HL-60 (cell line): ENCODE results near the gene POMC.

ENCODE experiments used
- DNase-seq, 2 experiments: peaks; one replicate each; pipeline ENCODE4 v3.0.0-alpha.2; 2010 to 2020; ENCODE audit warnings: low read depth in 1 of 2, low spot score in 1 of 2
- H3K27ac ChIP-seq: fragments of 250-450 bp; sonication (Bioruptor Pico); replicated peaks from 2 replicates; pipeline ENCODE4 v1.5.1; 2020; ENCODE audit warnings: mild to moderate bottlenecking, moderate library complexity
- H3K27me3 ChIP-seq: fragments of 250-450 bp; sonication (Bioruptor Pico); 2 replicates; pipeline ENCODE4 v1.5.1; 2021; ENCODE audit warnings: mild to moderate bottlenecking, moderate library complexity; ENCODE audit not compliant: insufficient read depth, poor library complexity, severe bottlenecking
- H3K4me3 ChIP-seq: replicated peaks from 2 replicates; pipeline ENCODE4 v1.5.1; 2011; ENCODE audit warnings: mild to moderate bottlenecking, control low read depth, low read length; ENCODE audit not compliant: insufficient read depth
- GABPA ChIP-seq: IDR thresholded peaks from 2 replicates; pipeline ENCODE4 v1.6.1; 2012; ENCODE audit warnings: low read depth
- POLR2AphosphoS5 ChIP-seq: IDR thresholded peaks from 2 replicates; pipeline ENCODE4 v1.6.1; 2012; ENCODE audit warnings: low read depth
- SPI1 ChIP-seq: IDR thresholded peaks from 2 replicates; pipeline ENCODE4 v1.6.1; 2012; ENCODE audit warnings: low read depth, mild to moderate bottlenecking, borderline replicate concordance
- TF ChIP-seq, protein P1 (sequence below): IDR thresholded peaks from 2 replicates; pipeline ENCODE4 v1.6.1; 2012; ENCODE audit warnings: low read depth; ENCODE audit not compliant: insufficient replicate concordance
- TF ChIP-seq, protein P2 (sequence below): IDR thresholded peaks from one replicate; pipeline ENCODE4 v1.5.1; 2011; ENCODE audit warnings: low read length, control low read depth, inconsistent platforms; ENCODE audit not compliant: insufficient read depth

Gene POMC

GRCh38 chr2:25119263-25119662, 49.1 kb downstream of the POMC start:
- DNase-seq = no peak
- H3K27ac ChIP-seq = no peak overlapping the region
- no peaks in the 10 kb centered on the region for H3K27me3 ChIP-seq
- no peak for TF ChIP-seq POLR2AphosphoS5
- TF ChIP-seq SPI1 = no peak
- TF ChIP-seq GABPA = no peak
- TF ChIP-seq, protein P1, sequence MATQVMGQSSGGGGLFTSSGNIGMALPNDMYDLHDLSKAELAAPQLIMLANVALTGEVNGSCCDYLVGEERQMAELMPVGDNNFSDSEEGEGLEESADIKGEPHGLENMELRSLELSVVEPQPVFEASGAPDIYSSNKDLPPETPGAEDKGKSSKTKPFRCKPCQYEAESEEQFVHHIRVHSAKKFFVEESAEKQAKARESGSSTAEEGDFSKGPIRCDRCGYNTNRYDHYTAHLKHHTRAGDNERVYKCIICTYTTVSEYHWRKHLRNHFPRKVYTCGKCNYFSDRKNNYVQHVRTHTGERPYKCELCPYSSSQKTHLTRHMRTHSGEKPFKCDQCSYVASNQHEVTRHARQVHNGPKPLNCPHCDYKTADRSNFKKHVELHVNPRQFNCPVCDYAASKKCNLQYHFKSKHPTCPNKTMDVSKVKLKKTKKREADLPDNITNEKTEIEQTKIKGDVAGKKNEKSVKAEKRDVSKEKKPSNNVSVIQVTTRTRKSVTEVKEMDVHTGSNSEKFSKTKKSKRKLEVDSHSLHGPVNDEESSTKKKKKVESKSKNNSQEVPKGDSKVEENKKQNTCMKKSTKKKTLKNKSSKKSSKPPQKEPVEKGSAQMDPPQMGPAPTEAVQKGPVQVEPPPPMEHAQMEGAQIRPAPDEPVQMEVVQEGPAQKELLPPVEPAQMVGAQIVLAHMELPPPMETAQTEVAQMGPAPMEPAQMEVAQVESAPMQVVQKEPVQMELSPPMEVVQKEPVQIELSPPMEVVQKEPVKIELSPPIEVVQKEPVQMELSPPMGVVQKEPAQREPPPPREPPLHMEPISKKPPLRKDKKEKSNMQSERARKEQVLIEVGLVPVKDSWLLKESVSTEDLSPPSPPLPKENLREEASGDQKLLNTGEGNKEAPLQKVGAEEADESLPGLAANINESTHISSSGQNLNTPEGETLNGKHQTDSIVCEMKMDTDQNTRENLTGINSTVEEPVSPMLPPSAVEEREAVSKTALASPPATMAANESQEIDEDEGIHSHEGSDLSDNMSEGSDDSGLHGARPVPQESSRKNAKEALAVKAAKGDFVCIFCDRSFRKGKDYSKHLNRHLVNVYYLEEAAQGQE = no peak
- TF ChIP-seq, protein P2, sequence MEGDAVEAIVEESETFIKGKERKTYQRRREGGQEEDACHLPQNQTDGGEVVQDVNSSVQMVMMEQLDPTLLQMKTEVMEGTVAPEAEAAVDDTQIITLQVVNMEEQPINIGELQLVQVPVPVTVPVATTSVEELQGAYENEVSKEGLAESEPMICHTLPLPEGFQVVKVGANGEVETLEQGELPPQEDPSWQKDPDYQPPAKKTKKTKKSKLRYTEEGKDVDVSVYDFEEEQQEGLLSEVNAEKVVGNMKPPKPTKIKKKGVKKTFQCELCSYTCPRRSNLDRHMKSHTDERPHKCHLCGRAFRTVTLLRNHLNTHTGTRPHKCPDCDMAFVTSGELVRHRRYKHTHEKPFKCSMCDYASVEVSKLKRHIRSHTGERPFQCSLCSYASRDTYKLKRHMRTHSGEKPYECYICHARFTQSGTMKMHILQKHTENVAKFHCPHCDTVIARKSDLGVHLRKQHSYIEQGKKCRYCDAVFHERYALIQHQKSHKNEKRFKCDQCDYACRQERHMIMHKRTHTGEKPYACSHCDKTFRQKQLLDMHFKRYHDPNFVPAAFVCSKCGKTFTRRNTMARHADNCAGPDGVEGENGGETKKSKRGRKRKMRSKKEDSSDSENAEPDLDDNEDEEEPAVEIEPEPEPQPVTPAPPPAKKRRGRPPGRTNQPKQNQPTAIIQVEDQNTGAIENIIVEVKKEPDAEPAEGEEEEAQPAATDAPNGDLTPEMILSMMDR = no peak
- no peak overlapping the region for H3K4me3 ChIP-seq

DNA sequence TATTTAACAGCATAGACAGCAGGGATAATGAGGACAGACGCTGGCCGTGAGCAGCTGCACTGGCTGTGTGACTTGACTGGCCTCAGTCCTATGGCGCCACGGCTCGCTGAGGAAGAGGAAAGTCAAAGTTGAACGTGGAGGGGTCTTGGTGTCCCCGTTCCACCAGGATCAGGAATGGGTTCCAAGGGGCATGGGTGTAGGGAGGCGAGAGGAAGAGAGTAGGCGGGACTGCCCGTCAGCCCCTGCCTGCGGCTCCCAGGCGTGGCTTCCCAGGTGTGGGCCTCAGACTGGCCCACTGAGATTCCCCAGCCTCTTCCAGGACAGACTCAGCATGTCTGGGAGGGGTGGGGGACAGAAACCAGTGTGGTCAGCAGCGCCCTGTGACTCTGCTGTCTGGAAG, 51.4 kb downstream of the POMC start:
- DNase-seq = no peak
- Histone ChIP-seq H3K4me3 (no peak overlapping the region), H3K27me3 (no peaks in the 10 kb centered on the region), H3K27ac (no peak overlapping the region)
- no peak for TF ChIP-seq SPI1
- TF ChIP-seq, protein P2 = no peak
- TF ChIP-seq GABPA = no peak
- TF ChIP-seq POLR2AphosphoS5 = no peak
- TF ChIP-seq, protein P1 = no peak

GRCh38 chr2:25115902-25116301, 52.5 kb downstream of the POMC start:
- no peaks in the 10 kb centered on the region for H3K27me3 ChIP-seq
- H3K4me3 ChIP-seq = no peak overlapping the region
- DNase-seq = no peak
- H3K27ac ChIP-seq = no peak overlapping the region
- TF ChIP-seq SPI1 = no peak
- TF ChIP-seq, protein P1 = peak; percentile 82
- no peak for TF ChIP-seq GABPA
- TF ChIP-seq, protein P2 = no peak
